ENCODE measurements around the gene WFIKKN1.

The WFIKKN1 gene

DNA sequence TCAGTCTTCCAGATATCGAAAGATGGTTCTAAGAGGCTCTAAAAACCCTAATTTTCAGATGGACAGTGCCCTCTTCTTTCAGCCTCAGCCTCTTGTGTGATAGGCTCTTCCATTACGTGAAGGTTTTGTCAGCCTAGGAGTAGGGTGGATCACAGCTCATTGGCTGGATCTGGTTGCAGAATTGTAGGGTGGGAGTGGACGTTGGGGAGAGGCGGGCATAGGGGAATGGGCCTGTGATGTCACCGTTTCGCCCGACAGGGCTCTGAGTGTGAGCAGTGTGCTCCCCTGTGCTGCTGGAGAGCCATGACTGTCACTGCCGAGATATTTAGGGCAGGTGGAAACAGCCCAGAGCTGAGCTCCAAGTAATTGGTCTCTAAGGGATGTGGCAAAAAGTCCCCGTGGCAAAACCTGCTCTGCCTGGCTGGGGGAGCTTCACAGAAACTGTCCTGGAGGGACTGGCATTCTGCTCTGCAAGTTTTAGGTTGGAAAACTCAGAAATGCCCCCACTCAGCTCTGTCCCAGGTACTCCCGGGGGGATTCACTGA lies 6.2 kb upstream of the WFIKKN1 start:
- Histone ChIP-seq H3K79me2 (ENCODE audit: control insufficient read depth, low read length) (no peaks in the 10 kb centered on the region), H4K20me1 (ENCODE audit: control insufficient read depth, insufficient read depth, low read depth, low read length) (no peaks in the 10 kb centered on the region), H3K4me3 (ENCODE audit: low read length) (no peak overlapping the region), H3K27ac (ENCODE audit: low read depth, low read length) (no peak overlapping the region), H3K27me3 (ENCODE audit: control insufficient read depth, low read length) (no peaks in the 10 kb centered on the region), H3K9me2 (replicated peaks; ENCODE audit: control insufficient read depth, low read length) (no peaks in the 10 kb centered on the region), H3K36me3 (ENCODE audit: control insufficient read depth, low read length) (no peaks in the 10 kb centered on the region), H3K4me1 (ENCODE audit: control insufficient read depth, low read length) (no peaks in the 10 kb centered on the region), H3K4me2 (ENCODE audit: low read length) (no peak overlapping the region), H3K9me3 (ENCODE audit: control insufficient read depth, insufficient read depth, low read length) (no peaks in the 10 kb centered on the region), H3F3A (ENCODE audit: control insufficient read depth, insufficient read depth) (no peaks in the 10 kb centered on the region)
- TF ChIP-seq EZH2phosphoT487 (IDR thresholded peaks at IDR 0.05; ENCODE audit: borderline replicate concordance, low read length), result no peak
- TF ChIP-seq, protein P1, sequence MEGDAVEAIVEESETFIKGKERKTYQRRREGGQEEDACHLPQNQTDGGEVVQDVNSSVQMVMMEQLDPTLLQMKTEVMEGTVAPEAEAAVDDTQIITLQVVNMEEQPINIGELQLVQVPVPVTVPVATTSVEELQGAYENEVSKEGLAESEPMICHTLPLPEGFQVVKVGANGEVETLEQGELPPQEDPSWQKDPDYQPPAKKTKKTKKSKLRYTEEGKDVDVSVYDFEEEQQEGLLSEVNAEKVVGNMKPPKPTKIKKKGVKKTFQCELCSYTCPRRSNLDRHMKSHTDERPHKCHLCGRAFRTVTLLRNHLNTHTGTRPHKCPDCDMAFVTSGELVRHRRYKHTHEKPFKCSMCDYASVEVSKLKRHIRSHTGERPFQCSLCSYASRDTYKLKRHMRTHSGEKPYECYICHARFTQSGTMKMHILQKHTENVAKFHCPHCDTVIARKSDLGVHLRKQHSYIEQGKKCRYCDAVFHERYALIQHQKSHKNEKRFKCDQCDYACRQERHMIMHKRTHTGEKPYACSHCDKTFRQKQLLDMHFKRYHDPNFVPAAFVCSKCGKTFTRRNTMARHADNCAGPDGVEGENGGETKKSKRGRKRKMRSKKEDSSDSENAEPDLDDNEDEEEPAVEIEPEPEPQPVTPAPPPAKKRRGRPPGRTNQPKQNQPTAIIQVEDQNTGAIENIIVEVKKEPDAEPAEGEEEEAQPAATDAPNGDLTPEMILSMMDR (IDR thresholded peaks at IDR 0.05; ENCODE audit: low read depth, low read length, poor library complexity, severe bottlenecking), result no peak

DNA sequence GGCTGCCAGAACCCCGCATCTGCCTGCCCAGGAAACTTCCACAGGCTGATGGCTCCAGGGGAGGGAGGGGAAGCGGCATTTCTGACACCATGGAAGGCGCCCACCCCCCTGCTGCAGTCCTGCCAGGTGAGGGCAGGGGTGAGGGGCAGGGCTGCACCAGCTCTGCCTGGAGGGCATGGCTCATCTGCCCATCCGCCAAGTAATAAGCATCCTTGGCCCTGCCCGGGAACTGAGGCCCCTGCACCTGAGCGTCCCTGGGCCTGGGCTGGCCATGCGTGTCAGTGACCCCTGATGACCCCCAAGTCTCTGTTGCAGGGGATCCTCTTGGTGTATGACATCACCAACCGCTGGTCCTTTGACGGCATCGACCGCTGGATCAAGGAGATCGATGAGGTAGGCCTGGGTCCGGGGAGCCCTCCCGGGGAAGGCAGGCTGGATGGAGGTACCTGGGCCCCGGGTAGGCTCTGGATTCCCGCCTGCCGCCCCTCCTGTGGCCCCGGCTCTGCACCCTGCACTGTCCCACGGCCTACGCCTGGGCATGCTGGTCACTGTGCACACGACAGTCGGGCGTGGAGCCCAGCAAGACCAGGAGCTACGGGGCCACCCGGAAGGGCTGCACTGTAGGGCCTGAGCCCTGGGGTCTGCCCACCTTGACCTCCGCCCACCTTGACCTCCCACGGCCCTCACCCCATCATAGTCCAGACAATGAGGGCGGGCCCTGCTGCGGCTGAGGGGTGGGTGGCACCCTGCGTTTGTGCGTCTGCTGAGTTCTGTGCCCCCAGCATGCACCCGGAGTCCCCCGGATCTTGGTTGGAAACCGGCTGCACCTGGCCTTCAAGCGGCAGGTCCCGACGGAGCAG lies 5.4 kb upstream of the WFIKKN1 start:
- no peaks in the 10 kb centered on the region for H3K9me2 ChIP-seq (replicated peaks; ENCODE audit: control insufficient read depth, low read length)
- no peak overlapping the region for H3K4me3 ChIP-seq (ENCODE audit: low read length)
- H4K20me1 ChIP-seq (ENCODE audit: control insufficient read depth, insufficient read depth, low read depth, low read length), result no peaks in the 10 kb centered on the region
- no peaks in the 10 kb centered on the region for H3K9me3 ChIP-seq (ENCODE audit: control insufficient read depth, insufficient read depth, low read length)
- no peaks in the 10 kb centered on the region for H3K4me1 ChIP-seq (ENCODE audit: control insufficient read depth, low read length)
- H3K27ac ChIP-seq (ENCODE audit: low read depth, low read length), result no peak overlapping the region
- H3K27me3 ChIP-seq (ENCODE audit: control insufficient read depth, low read length), result no peaks in the 10 kb centered on the region
- no peaks in the 10 kb centered on the region for H3K79me2 ChIP-seq (ENCODE audit: control insufficient read depth, low read length)
- no peaks in the 10 kb centered on the region for H3F3A ChIP-seq (ENCODE audit: control insufficient read depth, insufficient read depth)
- H3K36me3 ChIP-seq (ENCODE audit: control insufficient read depth, low read length), result no peaks in the 10 kb centered on the region
- TF ChIP-seq, protein P1 (IDR thresholded peaks at IDR 0.05; ENCODE audit: low read depth, low read length, poor library complexity, severe bottlenecking), result no peak
- no peak for TF ChIP-seq EZH2phosphoT487 (IDR thresholded peaks at IDR 0.05; ENCODE audit: borderline replicate concordance, low read length)
- no peak overlapping the region for H3K4me2 ChIP-seq (ENCODE audit: low read length)

DNA sequence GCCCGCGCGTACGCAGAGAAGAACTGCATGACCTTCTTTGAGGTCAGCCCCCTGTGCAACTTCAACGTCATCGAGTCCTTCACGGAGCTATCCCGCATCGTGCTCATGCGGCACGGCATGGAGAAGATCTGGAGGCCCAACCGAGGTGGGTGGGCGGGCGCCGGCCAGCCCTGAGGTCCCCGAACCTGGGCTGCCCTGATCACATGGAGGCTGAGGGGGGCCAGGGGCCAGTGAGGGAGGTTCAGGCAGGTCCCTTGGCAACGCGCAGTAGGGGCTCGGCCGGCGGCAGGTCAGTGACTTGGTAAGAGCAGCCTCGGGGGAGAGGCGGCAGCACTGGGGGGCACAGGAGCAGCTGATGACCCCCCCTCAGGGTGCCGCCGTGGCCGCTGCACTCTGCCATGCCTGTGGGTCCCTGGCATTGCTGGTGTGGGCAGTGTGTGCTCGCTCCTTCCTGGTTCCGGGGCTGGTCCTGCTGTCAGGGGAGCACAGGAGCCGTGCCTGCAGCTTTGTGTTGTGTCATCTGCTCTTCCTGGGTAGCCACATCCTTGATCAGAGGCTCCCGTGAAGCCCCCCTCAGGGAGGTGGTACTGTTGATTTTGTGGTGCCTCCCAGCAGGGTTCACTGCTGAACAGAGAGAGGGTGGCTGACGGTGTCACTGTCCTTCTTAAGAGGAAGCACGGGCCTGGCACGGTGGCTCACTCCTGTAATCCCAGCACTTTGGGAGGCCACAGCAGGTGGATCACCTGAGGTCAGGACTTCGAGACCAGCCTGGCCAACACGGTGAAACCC lies 4.6 kb upstream of the WFIKKN1 start:
- Histone ChIP-seq H3F3A (ENCODE audit: control insufficient read depth, insufficient read depth) (no peaks in the 10 kb centered on the region), H4K20me1 (ENCODE audit: control insufficient read depth, insufficient read depth, low read depth, low read length) (no peaks in the 10 kb centered on the region), H3K79me2 (ENCODE audit: control insufficient read depth, low read length) (no peaks in the 10 kb centered on the region), H3K4me2 (ENCODE audit: low read length) (no peak overlapping the region), H3K36me3 (ENCODE audit: control insufficient read depth, low read length) (no peaks in the 10 kb centered on the region), H3K4me3 (ENCODE audit: low read length) (no peak overlapping the region), H3K9me3 (ENCODE audit: control insufficient read depth, insufficient read depth, low read length) (no peaks in the 10 kb centered on the region), H3K27ac (ENCODE audit: low read depth, low read length) (no peak overlapping the region), H3K4me1 (ENCODE audit: control insufficient read depth, low read length) (no peaks in the 10 kb centered on the region), H3K27me3 (ENCODE audit: control insufficient read depth, low read length) (no peaks in the 10 kb centered on the region), H3K9me2 (replicated peaks; ENCODE audit: control insufficient read depth, low read length) (no peaks in the 10 kb centered on the region)
- TF ChIP-seq EZH2phosphoT487 (IDR thresholded peaks at IDR 0.05; ENCODE audit: borderline replicate concordance, low read length), result no peak
- TF ChIP-seq, protein P1 (IDR thresholded peaks at IDR 0.05; ENCODE audit: low read depth, low read length, poor library complexity, severe bottlenecking), result no peak
